ENCODE data around the gene PTDSS2. TPM values are rescaled to one million over a fixed set of nuclear protein-coding genes. Genes with fewer than 3 reads are reported as not detected.
"Not testable (repeated sequence)": the region's sequence is repeated elsewhere in the genome, so short reads cannot be mapped to it uniquely, and the experiment has no call there.

PTDSS2 gene
- total RNA-seq, 1 donor from 2014 or later = 32.9 TPM

- TF ChIP-seq CTCF (IDR thresholded peaks at IDR 0.05) = no peak
- Histone ChIP-seq H3K9me3 (no peaks in the 10 kb centered on the region), H3K27me3 (ENCODE audit: low read depth) (no peaks in the 10 kb centered on the region)
Measured at GRCh38 chr11:515131-515530, 65.1 kb downstream of the PTDSS2 start.

GRCh38 chr11:516400-516799 lies 66.3 kb downstream of the PTDSS2 start:
- Histone ChIP-seq H3K4me1 (no peaks in the 10 kb centered on the region), H3K27me3 (ENCODE audit: low read depth) (no peaks in the 10 kb centered on the region), H3K9me3 (no peaks in the 10 kb centered on the region), H3K36me3 (peaks cover 16% of the 10 kb centered on the region), H3K27ac (no peak overlapping the region), H3K4me3 (no peak overlapping the region)
- ATAC-seq (no peak), DNase-seq (no peak)
- no peak for TF ChIP-seq CTCF (IDR thresholded peaks at IDR 0.05)
- intact Hi-C loops (cut with DNase I) = no loop called here

More at GRCh38 chr11:515131-515530, 65.1 kb downstream of the PTDSS2 start:
- Histone ChIP-seq H3K36me3 (peaks cover 23% of the 10 kb centered on the region), H3K27ac (no peak overlapping the region), H3K4me1 (no peaks in the 10 kb centered on the region), H3K4me3 (no peak overlapping the region)
- DNase-seq (no peak), ATAC-seq (no peak)
- intact Hi-C loops (cut with DNase I) = no loop called here

GRCh38 chr11:516918-517685 lies 67.0 kb downstream of the PTDSS2 start:
- peaks cover 13% of the 10 kb centered on the region for H3K36me3 ChIP-seq
- H3K27ac ChIP-seq; H3K9me3 ChIP-seq; H3K4me3 ChIP-seq; H3K27me3 ChIP-seq (ENCODE audit: low read depth); H3K4me1 ChIP-seq; intact Hi-C loops (cut with DNase I); ATAC-seq: not testable (repeated sequence)
- peak; percentile 42 for DNase-seq

GRCh38 chr11:518463-519202 lies 68.6 kb downstream of the PTDSS2 start:
- TF ChIP-seq CTCF (IDR thresholded peaks at IDR 0.05) = no peak
- ATAC-seq = peak; percentile 98 to 100
- Histone ChIP-seq H3K4me1 (no peaks in the 10 kb centered on the region), H3K36me3 (peaks cover 4% of the 10 kb centered on the region), H3K27me3 (ENCODE audit: low read depth) (no peaks in the 10 kb centered on the region), H3K27ac (peak overlapping the region; percentile 81), H3K4me3 (peak overlapping the region; percentile 46), H3K9me3 (no peaks in the 10 kb centered on the region)
- DNase-seq = peak; percentile 95
- intact Hi-C loops (cut with DNase I) = no loop called here

GRCh38 chr11:520428-521176 lies 70.5 kb downstream of the PTDSS2 start:
- Histone ChIP-seq H3K9me3 (no peaks in the 10 kb centered on the region), H3K4me3 (no peak overlapping the region), H3K4me1 (no peaks in the 10 kb centered on the region), H3K27ac (no peak overlapping the region), H3K27me3 (ENCODE audit: low read depth) (no peaks in the 10 kb centered on the region), H3K36me3 (no peaks in the 10 kb centered on the region)
- DNase-seq (peak; percentile 50), ATAC-seq (no peak)
- intact Hi-C loops (cut with DNase I) = no loop called here
- no peak for TF ChIP-seq CTCF (IDR thresholded peaks at IDR 0.05)

Data from lower lobe of right lung (tissue), 2 donors.